ENCODE results near the gene RPP25L. TPM values are rescaled to one million over a fixed set of nuclear protein-coding genes. Genes with fewer than 3 reads are reported as not detected.

The RPP25L gene
- total and polyA plus RNA-seq, 9 of the 15 experiments (the other 6 are each of a cell fraction or from before 2014, with no cell fraction given), result 16.3 to 43.7 (median 29.0) TPM

GRCh38 chr9:34563262-34563661 is 48.6 kb downstream of the RPP25L start:
- no peak for DNase-seq (ENCODE audit: extremely low read depth in 1 of 4, low spot score in 3 of 4)
- Histone ChIP-seq H2AFZ (ENCODE audit: low read depth, low read length) (no peak overlapping the region), H3K27ac (ENCODE audit: extremely low read depth, low read depth, low read length) (no peak overlapping the region), H4K20me1 (replicated peaks; ENCODE audit: control insufficient read depth, insufficient read depth, low read length) (no peaks in the 10 kb centered on the region; the same call in 1 of the 2 replicates), H3K9ac (ENCODE audit: insufficient read depth in 1 of 2, low read depth in 2 of 2, low read length in 2 of 2) (no peak overlapping the region), H3K36me3 (ENCODE audit: control insufficient read depth, insufficient read depth, low read length) (no peaks in the 10 kb centered on the region), H3K4me1 (replicated peaks in 1 of 2; ENCODE audit: control insufficient read depth in 2 of 2, insufficient read depth in 2 of 2, low read length in 2 of 2) (peaks cover 0 to 3% of the 10 kb centered on the region in 2 experiments; a peak in 2 of 5 replicates), H3K27me3 (ENCODE audit: control insufficient read depth in 2 of 2, insufficient read depth in 2 of 2, low read length in 2 of 2) (peaks cover 4 to 48% of the 10 kb centered on the region in 2 experiments; a peak in 4 of 5 replicates), H3K79me2 (ENCODE audit: control insufficient read depth, insufficient read depth, low read length) (no peaks in the 10 kb centered on the region), H3K4me2 (ENCODE audit: insufficient read depth, low read length) (no peak overlapping the region), H3K4me3 (no peak overlapping the region), H3K9me3 (replicated peaks; ENCODE audit: control insufficient read depth, insufficient read depth, low read depth, low read length) (no peaks in the 10 kb centered on the region), H3K9me1 (ENCODE audit: control insufficient read depth, insufficient read depth, low read length) (no peaks in the 10 kb centered on the region)
- TF ChIP-seq ZNF57 (CRISPR knock-in tag; IDR thresholded peaks at IDR 0.05), result no peak
- BruUV-seq (replicated peaks), result no TSS peak
- 0% methylated on average over 5 of the region's 5 CpGs for WGBS (ENCODE audit: insufficient coverage, low coverage, missing lambda C conversion rate)
- intact Hi-C loops (cut with micrococcal nuclease) (no loop called here), in situ Hi-C loops (cut with MboI) (no loop called here)
- CTCF ChIA-PET (ENCODE audit: low intra/inter-chr PET ratio), result no interaction called here
- ATAC-seq, result no peak
- no peak for FAIRE-seq
- POLR2A ChIA-PET, result no interaction called here

- no peak overlapping the region for H3K4me3 ChIP-seq
- no peak overlapping the region for H3K27ac ChIP-seq (ENCODE audit: extremely low read depth, low read depth, low read length)
- H3K9me1 ChIP-seq (ENCODE audit: control insufficient read depth, insufficient read depth, low read length), result no peaks in the 10 kb centered on the region
- no peaks in the 10 kb centered on the region for H3K36me3 ChIP-seq (ENCODE audit: control insufficient read depth, insufficient read depth, low read length)
- WGBS (ENCODE audit: insufficient coverage, low coverage, missing lambda C conversion rate), result 0% methylated on average over 5 of the region's 7 CpGs
- DNase-seq (ENCODE audit: extremely low read depth in 1 of 4, low spot score in 3 of 4) (peak; percentile 19 to 56 (median 48)), ATAC-seq (0 out of 3 replicates have a peak, but pooled peaks have one; percentile 44), FAIRE-seq (peak; percentile 32)
- no peaks in the 10 kb centered on the region; the same call in 1 of the 2 replicates for H4K20me1 ChIP-seq (replicated peaks; ENCODE audit: control insufficient read depth, insufficient read depth, low read length)
- H3K79me2 ChIP-seq (ENCODE audit: control insufficient read depth, insufficient read depth, low read length), result no peaks in the 10 kb centered on the region
- in situ Hi-C loops (cut with MboI) (no loop called here), intact Hi-C loops (cut with micrococcal nuclease) (no loop called here)
- POLR2A ChIA-PET, result no interaction called here
- BruUV-seq (replicated peaks), result no TSS peak
- CTCF ChIA-PET (ENCODE audit: low intra/inter-chr PET ratio), result no interaction called here
- no peak overlapping the region for H2AFZ ChIP-seq (ENCODE audit: low read depth, low read length)
- no peak overlapping the region for H3K9ac ChIP-seq (ENCODE audit: insufficient read depth in 1 of 2, low read depth in 2 of 2, low read length in 2 of 2)
- no peak overlapping the region for H3K4me2 ChIP-seq (ENCODE audit: insufficient read depth, low read length)
- peaks cover 2 to 49% of the 10 kb centered on the region in 2 experiments; a peak in 3 of 5 replicates for H3K27me3 ChIP-seq (ENCODE audit: control insufficient read depth in 2 of 2, insufficient read depth in 2 of 2, low read length in 2 of 2)
- H3K4me1 ChIP-seq (replicated peaks in 1 of 2; ENCODE audit: control insufficient read depth in 2 of 2, insufficient read depth in 2 of 2, low read length in 2 of 2), result peaks cover 0 to 3% of the 10 kb centered on the region in 2 experiments; a peak in 2 of 5 replicates
- TF ChIP-seq SRSF1 (IDR thresholded peaks at IDR 0.05; ENCODE audit: low read depth, low read length) (no peak), CTCF (IDR thresholded peaks at IDR 0.05 in 2 of 3, conservative IDR thresholded peaks at IDR 0.05 in 1 of 3; ENCODE audit: insufficient read depth in 2 of 3, low read depth in 1 of 3, low read length in 3 of 3) (peak; percentile 57 to 75 (median 59)), RAD21 (CRISPR knock-in tag; conservative IDR thresholded peaks at IDR 0.05 in 1 of 2, IDR thresholded peaks at IDR 0.05 in 1 of 2) (peak in 1 of 2 experiments; percentile 45; a peak in 2 of 4 replicates), CBX3 (IDR thresholded peaks at IDR 0.05; ENCODE audit: borderline replicate concordance in 1 of 2, low read length in 2 of 2) (0 out of 3 replicates have a peak, but pooled peaks of 1 of the 2 experiments have one; percentile 53)
- no peaks in the 10 kb centered on the region for H3K9me3 ChIP-seq (replicated peaks; ENCODE audit: control insufficient read depth, insufficient read depth, low read depth, low read length)
These were observed 49.7 kb downstream of the RPP25L start for GRCh38 chr9:34562135-34562745.

Measured in K562 (cell line).